Embryonic facial prominence (tissue), 1 donor: ENCODE data around the gene GNAQ.
A peak's percentile ranks its signal among the peaks of the same experiment; 100 is the strongest.

Experiments used
- DNase-seq: peaks from one replicate; pipeline ENCODE4 v3.0.0-alpha.2; 2016; ENCODE audit errors: extremely low spot score

GNAQ gene

GRCh38 chr9:78031893-78032729, 500 bp upstream of the GNAQ start:
- peak; percentile 96 for DNase-seq

GRCh38 chr9:78030553-78031443, 813 bp downstream of the GNAQ start:
- DNase-seq = no peak

- no peak for DNase-seq
These were observed 1.4 kb downstream of the GNAQ start for GRCh38 chr9:78030296-78030552.

GRCh38 chr9:78029551-78030295, 1.9 kb downstream of the GNAQ start:
- DNase-seq = no peak

GRCh38 chr9:78028926-78029325, 2.7 kb downstream of the GNAQ start:
- DNase-seq = no peak

GRCh38 chr9:78026947-78027346, 4.7 kb downstream of the GNAQ start:
- DNase-seq = no peak

GRCh38 chr9:78026416-78026815, 5.2 kb downstream of the GNAQ start:
- no peak for DNase-seq

- no peak for DNase-seq
These were observed 6.4 kb downstream of the GNAQ start for GRCh38 chr9:78025186-78025585.

- no peak for DNase-seq
These were observed 8.4 kb downstream of the GNAQ start for GRCh38 chr9:78023003-78023741.

- DNase-seq = no peak
These were observed 9.9 kb downstream of the GNAQ start for GRCh38 chr9:78021697-78022096.

- DNase-seq = no peak
These were observed 14.4 kb downstream of the GNAQ start for GRCh38 chr9:78017190-78017693.

- DNase-seq = no peak
These were observed 16.4 kb downstream of the GNAQ start for GRCh38 chr9:78015241-78015640.

GRCh38 chr9:78014776-78015175, 16.8 kb downstream of the GNAQ start:
- DNase-seq = no peak

GRCh38 chr9:78013934-78014333, 17.7 kb downstream of the GNAQ start:
- no peak for DNase-seq

GRCh38 chr9:78011049-78011448, 20.6 kb downstream of the GNAQ start:
- no peak for DNase-seq

- no peak for DNase-seq
These were observed 21.2 kb downstream of the GNAQ start for GRCh38 chr9:78010445-78010844.

GRCh38 chr9:78009186-78009585, 22.4 kb downstream of the GNAQ start:
- DNase-seq = no peak

- no peak for DNase-seq
These were observed 24.9 kb downstream of the GNAQ start for GRCh38 chr9:78006734-78007133.

- no peak for DNase-seq
These were observed 26.2 kb downstream of the GNAQ start for GRCh38 chr9:78005231-78006002.

- no peak for DNase-seq
These were observed 27.0 kb downstream of the GNAQ start for GRCh38 chr9:78004478-78005229.
